HL-60 (cell line): Measurements from ENCODE around the gene EXO5.
A peak's percentile ranks its signal among the peaks of the same experiment; 100 is the strongest.
"Not testable (repeated sequence)": the region's sequence is repeated elsewhere in the genome, so short reads cannot be mapped to it uniquely, and the experiment has no call there.

Source experiments
- DNase-seq, 2 experiments: peaks; one replicate each; pipeline ENCODE4 v3.0.0-alpha.2; 2010 to 2020; ENCODE audit warnings: low read depth in 1 of 2, low spot score in 1 of 2
- H3K27ac ChIP-seq: fragments of 250-450 bp; sonication (Bioruptor Pico); replicated peaks from 2 replicates; pipeline ENCODE4 v1.5.1; 2020; ENCODE audit warnings: mild to moderate bottlenecking, moderate library complexity
- H3K27me3 ChIP-seq: fragments of 250-450 bp; sonication (Bioruptor Pico); 2 replicates; pipeline ENCODE4 v1.5.1; 2021; ENCODE audit warnings: mild to moderate bottlenecking, moderate library complexity; ENCODE audit not compliant: insufficient read depth, poor library complexity, severe bottlenecking
- H3K4me3 ChIP-seq: replicated peaks from 2 replicates; pipeline ENCODE4 v1.5.1; 2011; ENCODE audit warnings: mild to moderate bottlenecking, control low read depth, low read length; ENCODE audit not compliant: insufficient read depth
- GABPA ChIP-seq: IDR thresholded peaks from 2 replicates; pipeline ENCODE4 v1.6.1; 2012; ENCODE audit warnings: low read depth
- POLR2AphosphoS5 ChIP-seq: IDR thresholded peaks from 2 replicates; pipeline ENCODE4 v1.6.1; 2012; ENCODE audit warnings: low read depth
- REST ChIP-seq: IDR thresholded peaks from 2 replicates; pipeline ENCODE4 v1.6.1; 2012; ENCODE audit warnings: low read depth; ENCODE audit not compliant: insufficient replicate concordance
- SPI1 ChIP-seq: IDR thresholded peaks from 2 replicates; pipeline ENCODE4 v1.6.1; 2012; ENCODE audit warnings: low read depth, mild to moderate bottlenecking, borderline replicate concordance
- TF ChIP-seq, protein P1 (sequence below): IDR thresholded peaks from one replicate; pipeline ENCODE4 v1.5.1; 2011; ENCODE audit warnings: low read length, control low read depth, inconsistent platforms; ENCODE audit not compliant: insufficient read depth

EXO5 gene

DNA sequence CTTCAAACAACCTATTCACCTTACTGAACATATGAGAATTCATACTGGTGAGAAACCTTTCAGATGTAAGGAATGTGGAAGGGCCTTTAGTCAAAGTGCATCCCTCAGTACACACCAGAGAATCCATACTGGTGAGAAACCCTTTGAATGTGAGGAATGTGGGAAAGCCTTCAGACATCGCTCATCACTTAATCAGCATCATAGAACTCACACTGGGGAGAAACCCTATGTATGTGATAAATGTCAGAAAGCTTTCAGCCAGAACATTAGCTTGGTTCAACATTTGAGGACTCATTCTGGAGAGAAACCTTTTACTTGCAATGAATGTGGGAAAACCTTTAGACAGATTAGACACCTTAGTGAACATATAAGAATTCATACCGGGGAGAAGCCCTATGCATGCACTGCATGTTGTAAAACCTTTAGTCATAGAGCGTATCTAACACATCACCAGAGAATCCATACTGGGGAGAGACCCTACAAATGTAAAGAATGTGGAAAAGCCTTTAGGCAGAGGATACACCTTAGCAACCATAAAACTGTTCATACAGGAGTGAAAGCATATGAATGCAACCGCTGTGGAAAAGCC is 13.2 kb upstream of the EXO5 start:
- no peak for TF ChIP-seq GABPA
- H3K27ac ChIP-seq: no peak overlapping the region
- no peak overlapping the region for H3K4me3 ChIP-seq
- H3K27me3 ChIP-seq: no peaks in the 10 kb centered on the region
- DNase-seq: no peak

- not testable (repeated sequence) for H3K27me3 ChIP-seq, H3K27ac ChIP-seq, H3K4me3 ChIP-seq
- TF ChIP-seq SPI1: peak; percentile 54; the same call in 1 of the 2 replicates
- DNase-seq: peak in 1 of 2 experiments; percentile 6
These were observed 5.9 kb upstream of the EXO5 start for GRCh38 chr1:40502651-40503050.

GRCh38 chr1:40507973-40508372 is 594 bp upstream of the EXO5 start:
- DNase-seq: no peak
- TF ChIP-seq POLR2AphosphoS5 (no peak), GABPA (no peak), SPI1 (no peak), REST (no peak)
- TF ChIP-seq, protein P1, sequence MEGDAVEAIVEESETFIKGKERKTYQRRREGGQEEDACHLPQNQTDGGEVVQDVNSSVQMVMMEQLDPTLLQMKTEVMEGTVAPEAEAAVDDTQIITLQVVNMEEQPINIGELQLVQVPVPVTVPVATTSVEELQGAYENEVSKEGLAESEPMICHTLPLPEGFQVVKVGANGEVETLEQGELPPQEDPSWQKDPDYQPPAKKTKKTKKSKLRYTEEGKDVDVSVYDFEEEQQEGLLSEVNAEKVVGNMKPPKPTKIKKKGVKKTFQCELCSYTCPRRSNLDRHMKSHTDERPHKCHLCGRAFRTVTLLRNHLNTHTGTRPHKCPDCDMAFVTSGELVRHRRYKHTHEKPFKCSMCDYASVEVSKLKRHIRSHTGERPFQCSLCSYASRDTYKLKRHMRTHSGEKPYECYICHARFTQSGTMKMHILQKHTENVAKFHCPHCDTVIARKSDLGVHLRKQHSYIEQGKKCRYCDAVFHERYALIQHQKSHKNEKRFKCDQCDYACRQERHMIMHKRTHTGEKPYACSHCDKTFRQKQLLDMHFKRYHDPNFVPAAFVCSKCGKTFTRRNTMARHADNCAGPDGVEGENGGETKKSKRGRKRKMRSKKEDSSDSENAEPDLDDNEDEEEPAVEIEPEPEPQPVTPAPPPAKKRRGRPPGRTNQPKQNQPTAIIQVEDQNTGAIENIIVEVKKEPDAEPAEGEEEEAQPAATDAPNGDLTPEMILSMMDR: no peak
- peak overlapping the region; percentile 68; the same call in 1 of the 2 replicates for H3K27ac ChIP-seq
- no peaks in the 10 kb centered on the region for H3K27me3 ChIP-seq
- peak overlapping the region; percentile 62 for H3K4me3 ChIP-seq

- peak; percentile 14 to 57 for DNase-seq
- Histone ChIP-seq H3K4me3 (no peak overlapping the region), H3K27ac (no peak overlapping the region), H3K27me3 (no peaks in the 10 kb centered on the region)
- TF ChIP-seq, protein P1: no peak
- TF ChIP-seq REST (no peak), GABPA (no peak), SPI1 (no peak), POLR2AphosphoS5 (no peak)
These were observed 10.9 kb downstream of the EXO5 start for GRCh38 chr1:40519517-40519916.

GRCh38 chr1:40530735-40531380 is 22.3 kb downstream of the EXO5 start:
- Histone ChIP-seq H3K27ac (peak overlapping the region; percentile 79), H3K4me3 (peak overlapping the region; percentile 63), H3K27me3 (no peaks in the 10 kb centered on the region)
- DNase-seq: no peak
- no peak for TF ChIP-seq SPI1
- TF ChIP-seq REST: no peak
- no peak for TF ChIP-seq POLR2AphosphoS5
- TF ChIP-seq, protein P1: no peak
- TF ChIP-seq GABPA: no peak
